Stimulated activated CD4-positive, alpha-beta T cell treated with anti-CD3 and anti-CD28 coated beads, TNF-alpha, amount 100 ng/mL, for 4 hours (primary cell): ENCODE measurements around the gene PEX13.
"Not testable (repeated sequence)": the region's sequence is repeated elsewhere in the genome, so short reads cannot be mapped to it uniquely, and the experiment has no call there.

Experiments
- DNase-seq, 3 experiments: peaks; one replicate each; pipeline ENCODE4 v3.0.0-alpha.2; 2020; ENCODE audit warnings: low read depth in 3 of 3

Gene PEX13

GRCh38 chr2:61006486-61007105, 10.9 kb upstream of the PEX13 start:
- no peak for DNase-seq

DNA sequence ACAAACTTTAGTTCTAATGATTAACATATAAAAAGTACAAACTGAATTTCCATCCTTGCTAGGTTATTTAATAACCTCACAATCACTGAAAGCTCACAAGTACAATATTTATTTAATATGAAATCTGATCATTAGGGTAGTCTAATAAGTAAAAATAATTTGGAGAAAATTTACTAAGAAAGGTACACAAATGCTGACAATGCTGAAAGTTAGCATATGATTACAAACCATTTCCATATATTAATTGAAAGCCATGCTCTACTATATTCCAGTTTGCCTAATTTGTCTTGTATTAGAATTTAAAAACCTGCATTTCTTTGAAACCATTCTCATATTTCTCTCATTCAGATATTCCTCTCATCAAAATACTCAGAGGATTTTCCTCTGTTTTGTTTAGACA, 8.2 kb upstream of the PEX13 start:
- DNase-seq: no peak

GRCh38 chr2:61011678-61012077, 5.8 kb upstream of the PEX13 start:
- DNase-seq: no peak

DNA sequence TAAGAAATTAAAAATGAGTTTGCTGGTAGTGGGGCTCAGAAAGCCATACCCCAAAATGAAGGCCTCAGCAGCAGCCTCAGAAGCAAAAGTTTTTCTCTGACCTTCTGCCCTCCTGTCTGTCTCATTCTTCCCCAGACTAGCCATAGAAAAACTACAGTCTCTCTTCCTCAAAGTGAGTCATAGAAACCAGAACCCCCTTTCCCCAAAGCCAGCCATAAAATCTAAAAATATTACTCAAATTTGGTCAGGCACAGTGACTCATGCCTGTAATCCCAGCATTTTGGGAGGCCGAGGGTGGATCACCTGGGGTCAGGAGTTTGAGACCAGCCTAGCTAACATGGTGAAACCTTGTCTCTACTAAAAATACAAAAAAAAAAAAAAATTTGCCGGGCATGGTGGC, 5.2 kb upstream of the PEX13 start:
- DNase-seq: not testable (repeated sequence)

- DNase-seq: no peak
These were observed 4.1 kb upstream of the PEX13 start for GRCh38 chr2:61013382-61013781.

- no peak for DNase-seq
These were observed 2.8 kb upstream of the PEX13 start for GRCh38 chr2:61014763-61015162.

DNA sequence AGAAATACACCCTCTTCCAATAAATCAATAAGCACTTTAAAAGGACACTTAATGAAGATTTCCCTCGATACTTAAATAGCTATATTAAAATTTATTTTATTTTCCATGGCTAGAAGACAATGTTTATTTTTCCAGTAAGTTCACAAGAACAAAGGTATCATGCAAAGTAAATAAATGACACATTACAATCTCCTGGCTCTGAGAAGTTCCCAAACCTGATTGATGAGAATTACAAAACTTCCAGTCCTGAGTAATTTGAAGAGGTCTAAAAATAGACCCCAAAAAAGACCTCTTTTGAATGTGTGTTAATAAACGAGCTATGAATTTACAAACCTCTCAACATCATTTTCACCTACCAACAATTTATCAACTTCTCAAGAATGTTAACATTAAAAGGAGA, 1.5 kb upstream of the PEX13 start:
- DNase-seq: no peak

- DNase-seq: peak in 1 of 3 experiments; percentile 1
These were observed 1.0 kb upstream of the PEX13 start for GRCh38 chr2:61016392-61017002.

DNA sequence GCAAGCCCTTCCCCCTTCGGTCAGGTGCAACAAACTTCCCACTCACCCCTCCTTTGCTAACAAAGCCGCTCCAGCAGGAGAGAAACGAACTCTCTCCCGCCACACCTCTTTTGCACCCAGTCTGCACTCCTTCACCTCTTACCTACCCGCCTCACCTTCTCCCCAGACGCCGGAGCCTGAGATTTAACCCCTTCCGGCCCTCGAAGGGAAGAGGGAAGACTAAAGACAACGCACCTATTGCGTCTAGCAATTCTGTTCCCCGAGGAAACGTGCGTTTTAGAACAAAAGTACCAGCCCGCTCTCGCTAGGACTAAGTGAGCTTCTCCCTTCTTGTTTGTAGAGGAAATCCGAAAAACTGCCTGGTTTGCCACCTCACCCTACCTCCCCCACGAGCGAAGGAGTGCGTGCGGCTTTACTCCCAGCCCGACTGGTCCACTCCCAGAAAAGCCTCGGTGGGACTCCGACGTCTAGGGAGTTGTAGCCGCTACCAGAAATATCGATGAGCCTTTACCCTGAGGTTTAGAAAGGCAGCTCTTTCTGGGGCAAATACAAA, 441 bp upstream of the PEX13 start:
- peak; percentile 48 to 55 (median 48) for DNase-seq

DNA sequence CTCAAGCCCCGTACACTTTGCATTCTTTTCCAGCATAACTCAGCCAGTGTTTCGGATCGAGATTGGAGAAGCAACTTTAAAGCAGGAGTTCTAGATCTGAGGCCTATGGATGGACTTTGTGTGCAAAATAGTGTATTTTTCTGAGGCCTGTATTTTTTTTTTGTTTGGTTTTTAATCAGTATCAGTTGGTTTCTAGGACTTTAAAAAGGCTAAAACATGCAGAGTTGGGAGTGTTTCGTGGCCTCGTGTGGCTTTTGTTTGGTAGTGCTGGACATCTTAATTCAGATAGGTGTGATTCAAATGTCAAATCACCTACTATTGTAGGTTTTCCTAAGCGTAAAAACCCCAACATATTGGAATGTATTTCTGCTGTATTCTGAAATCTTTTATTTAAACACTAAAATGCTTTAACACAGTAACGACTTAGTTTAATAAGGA, 817 bp downstream of the PEX13 start:
- DNase-seq: no peak

GRCh38 chr2:61018798-61019197, 1.3 kb downstream of the PEX13 start:
- no peak for DNase-seq

GRCh38 chr2:61021228-61021660, 3.7 kb downstream of the PEX13 start:
- no peak for DNase-seq

GRCh38 chr2:61023670-61024069, 6.2 kb downstream of the PEX13 start:
- DNase-seq: no peak

GRCh38 chr2:61029533-61029932, 12.0 kb downstream of the PEX13 start:
- DNase-seq: no peak

- not testable (repeated sequence) for DNase-seq
These were observed 17.1 kb downstream of the PEX13 start for GRCh38 chr2:61034592-61034991.

DNA sequence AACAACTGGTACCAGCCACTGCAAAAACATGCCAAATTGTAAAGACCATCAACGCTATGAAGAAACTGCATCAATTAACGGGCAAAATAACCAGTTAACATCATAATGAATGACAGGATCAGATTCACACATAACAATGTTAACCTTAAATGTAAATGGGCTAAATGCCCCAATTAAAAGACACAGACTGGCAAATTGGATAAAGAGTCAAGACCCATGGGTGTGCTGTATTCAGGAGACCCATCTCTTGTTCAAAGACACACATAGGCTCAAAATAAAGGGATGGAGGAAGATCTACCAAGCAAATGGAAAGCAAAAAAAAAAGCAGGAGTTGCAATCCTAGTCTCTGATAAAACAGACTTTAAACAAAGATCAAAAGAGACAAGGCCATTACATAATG, 19.1 kb downstream of the PEX13 start:
- DNase-seq: not testable (repeated sequence)

- no peak for DNase-seq
These were observed 25.3 kb downstream of the PEX13 start for GRCh38 chr2:61042807-61043206.

- no peak for DNase-seq
These were observed 27.1 kb downstream of the PEX13 start for GRCh38 chr2:61044636-61045035.

GRCh38 chr2:61045226-61045625, 27.7 kb downstream of the PEX13 start:
- DNase-seq: no peak

GRCh38 chr2:61045999-61046398, 28.5 kb downstream of the PEX13 start:
- no peak for DNase-seq

DNA sequence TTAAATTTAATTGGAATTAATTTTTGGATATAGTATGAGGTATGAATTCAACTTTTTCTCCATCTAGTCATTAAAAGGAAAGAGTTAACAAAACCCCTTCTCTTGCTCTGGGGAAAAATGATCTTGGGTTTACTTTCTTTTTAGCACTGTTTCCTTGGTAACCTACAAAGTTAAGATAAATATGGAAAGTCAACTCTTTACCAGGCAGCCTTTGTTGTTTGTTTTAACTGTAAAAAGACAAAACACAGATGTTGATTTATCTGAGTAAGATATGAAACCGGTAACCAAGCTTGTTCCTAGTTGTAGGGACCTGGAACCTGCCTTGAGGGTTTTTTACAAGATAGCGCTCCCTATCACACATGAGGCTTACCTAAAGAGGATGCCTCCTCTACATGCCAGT, 38.0 kb downstream of the PEX13 start:
- no peak for DNase-seq

GRCh38 chr2:61057562-61057961, 40.0 kb downstream of the PEX13 start:
- DNase-seq: no peak

DNA sequence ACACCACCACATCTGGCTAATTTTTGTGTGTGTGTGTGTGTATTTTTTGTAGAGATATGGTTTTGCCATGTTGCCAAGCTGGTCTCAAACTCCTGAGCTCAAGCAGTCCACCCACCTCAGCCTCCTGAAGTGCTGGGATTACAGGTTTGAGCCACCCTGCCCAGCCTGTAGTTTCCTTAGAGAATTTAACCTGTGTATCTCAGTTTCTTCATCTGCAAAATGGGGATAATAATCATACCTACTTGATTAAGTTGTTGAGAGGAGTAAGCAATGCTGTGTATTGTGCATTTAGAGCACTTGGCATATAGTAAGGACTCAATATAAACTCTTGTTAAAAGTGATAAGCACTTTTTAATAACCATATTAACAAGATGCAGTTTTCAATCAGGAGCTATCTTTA, 41.9 kb downstream of the PEX13 start:
- no peak for DNase-seq
